Bronchial epithelial cell (primary cell): ENCODE measurements around the gene FKBP15. TPM values are rescaled to one million over a fixed set of nuclear protein-coding genes. Genes with fewer than 3 reads are reported as not detected.

Experiments used
- DNase-seq: peaks from one replicate; pipeline ENCODE4 v3.0.0-alpha.2; 2010; ENCODE audit warnings: low read depth
- FAIRE-seq: peaks from 2 replicates; lab custom pipeline; 2011; peaks lifted over from hg19 to GRCh38; lab: Jason Lieb, UNC
- H3K27me3 ChIP-seq: 2 replicates; pipeline ENCODE4 v1.5.1; 2011; ENCODE audit warnings: low read length; ENCODE audit not compliant: control insufficient read depth, insufficient read depth
- H3K36me3 ChIP-seq: 2 replicates; pipeline ENCODE4 v1.5.1; 2011; ENCODE audit warnings: low read length; ENCODE audit not compliant: control insufficient read depth, insufficient read depth
- H3K4me3 ChIP-seq: 2 replicates; pipeline ENCODE4 v1.5.1; 2011; ENCODE audit warnings: mild to moderate bottlenecking, low read depth, low read length, control low read depth
- CTCF ChIP-seq: IDR thresholded peaks from 2 replicates; pipeline ENCODE4 v1.5.1; 2011; ENCODE audit warnings: mild to moderate bottlenecking, moderate library complexity, low read length, control low read depth, inconsistent platforms; ENCODE audit not compliant: insufficient read depth, severe bottlenecking
- total RNA-seq: library from RNA; depleted of rRNA; stranded (reverse); fragments of >200 nt; gene quantifications from 2 replicates; pipeline ENCODE4 v1.2.1, GENCODE V29; 2014

Gene FKBP15
- total RNA-seq = 11.1 and 12.9 TPM in 2 replicates

GRCh38 chr9:113221003-113221799 lies at the start of gene FKBP15, which contains the start of gene SLC31A1:
FKBP15 (minus strand) TSS chr9:113221277; CDS start chr9:113221243, 34 bp downstream.
SLC31A1 (plus strand) TSS chr9:113221544; CDS start chr9:113256149, 34,605 bp downstream.
- no peaks in the 10 kb centered on the region for H3K27me3 ChIP-seq
- TF ChIP-seq CTCF = no peak
- DNase-seq = peak; percentile 95
- FAIRE-seq = no peak
- peak within 1 kb of the TSS; percentile 78 for H3K4me3 ChIP-seq
- no peaks in the 10 kb centered on the region for H3K36me3 ChIP-seq

GRCh38 chr9:113269871-113270270 lies 48.8 kb upstream of the FKBP15 start:
- Histone ChIP-seq H3K36me3 (peaks cover 15% of the 10 kb centered on the region), H3K4me3 (no peak overlapping the region), H3K27me3 (no peaks in the 10 kb centered on the region)
- DNase-seq = no peak
- no peak for FAIRE-seq
- TF ChIP-seq CTCF = no peak

GRCh38 chr9:113269355-113269754 lies 48.3 kb upstream of the FKBP15 start:
- Histone ChIP-seq H3K36me3 (peaks cover 15% of the 10 kb centered on the region), H3K27me3 (no peaks in the 10 kb centered on the region), H3K4me3 (no peak overlapping the region)
- FAIRE-seq = no peak
- TF ChIP-seq CTCF = no peak
- no peak for DNase-seq

- no peak for DNase-seq
- no peak for FAIRE-seq
- no peak for TF ChIP-seq CTCF
- Histone ChIP-seq H3K36me3 (peaks cover 14% of the 10 kb centered on the region), H3K4me3 (no peak overlapping the region), H3K27me3 (no peaks in the 10 kb centered on the region)
Observed at GRCh38 chr9:113267911-113268566, 47.0 kb upstream of the FKBP15 start.

- TF ChIP-seq CTCF = no peak
- Histone ChIP-seq H3K27me3 (no peaks in the 10 kb centered on the region), H3K4me3 (no peak overlapping the region), H3K36me3 (peaks cover 5% of the 10 kb centered on the region)
- no peak for DNase-seq
- no peak for FAIRE-seq
Observed at GRCh38 chr9:113266174-113266573, 45.1 kb upstream of the FKBP15 start.
